ENCODE results near the gene SKOR2.
"Not testable (repeated sequence)": the region's sequence is repeated elsewhere in the genome, so short reads cannot be mapped to it uniquely, and the experiment has no call there.

The SKOR2 gene

DNA sequence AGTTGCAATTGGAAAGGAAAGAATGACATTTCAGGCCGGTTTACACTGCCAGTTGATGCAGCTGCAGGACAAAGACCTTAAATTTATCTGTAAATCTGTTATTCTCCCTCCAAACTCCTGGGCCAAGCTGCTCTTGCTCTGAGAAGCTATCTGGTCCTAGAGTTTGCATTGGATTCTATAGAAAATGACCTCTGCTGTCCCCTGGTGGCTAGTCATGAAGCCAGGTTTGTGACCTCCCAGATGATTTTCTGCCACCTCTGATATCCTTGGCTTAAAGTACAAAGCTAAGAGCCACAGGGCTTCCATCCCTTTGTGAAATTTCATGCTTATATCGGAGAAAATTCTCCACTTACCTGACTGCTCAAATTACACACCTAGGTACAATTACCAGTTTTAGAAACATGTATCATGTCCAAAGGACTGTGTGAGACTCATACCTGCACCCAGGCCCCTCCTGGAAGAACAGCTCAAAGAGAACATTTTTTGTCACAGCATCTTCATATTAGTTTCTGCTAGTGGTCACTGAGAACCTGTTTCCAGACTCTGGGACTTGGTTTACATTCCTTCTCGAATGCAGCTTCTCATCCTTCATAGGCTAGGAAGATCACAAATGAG, 46.4 kb downstream of the SKOR2 start:
- FAIRE-seq (no peak), DNase-seq (ENCODE audit: low spot score) (peak; percentile 20)

DNA sequence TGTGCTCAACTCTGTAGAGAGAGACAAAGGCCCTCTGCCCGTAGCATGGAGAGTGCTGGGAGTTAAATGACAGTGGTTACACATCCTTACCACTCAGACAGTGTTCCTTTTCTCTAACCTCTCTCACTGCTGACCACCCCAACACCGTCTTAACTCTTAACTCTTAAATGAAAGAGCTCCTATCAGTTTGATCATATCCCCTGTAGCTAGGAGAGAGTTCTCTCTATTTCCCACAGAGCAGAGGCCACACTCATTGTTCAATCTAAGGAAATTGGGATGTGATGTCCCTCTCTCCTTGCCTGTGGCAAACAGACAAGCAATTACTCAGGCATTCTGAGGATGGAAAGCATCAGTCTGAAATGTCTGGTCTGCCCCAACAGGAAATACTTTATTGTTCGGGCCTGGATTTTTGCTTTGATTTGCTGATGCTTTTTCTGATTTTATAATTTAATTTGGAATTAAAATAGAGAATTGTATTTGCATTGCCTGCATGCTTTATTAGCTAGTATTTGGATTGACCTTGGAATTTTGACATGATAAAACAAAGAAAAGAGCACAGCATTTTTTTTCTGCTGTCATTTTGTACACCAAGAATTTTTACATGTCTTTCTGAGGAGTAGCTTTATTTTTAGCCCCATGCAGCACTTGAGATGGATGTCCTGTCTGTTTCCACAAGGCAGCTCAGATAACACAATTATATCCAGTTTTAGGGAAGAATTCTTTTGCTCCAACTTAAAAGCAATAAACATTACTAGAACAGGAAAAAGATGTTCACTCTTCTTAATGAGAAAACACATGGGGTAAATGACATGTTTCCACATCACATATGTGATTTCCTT, 47.6 kb downstream of the SKOR2 start:
- FAIRE-seq: no peak
- DNase-seq (ENCODE audit: low spot score): no peak

DNA sequence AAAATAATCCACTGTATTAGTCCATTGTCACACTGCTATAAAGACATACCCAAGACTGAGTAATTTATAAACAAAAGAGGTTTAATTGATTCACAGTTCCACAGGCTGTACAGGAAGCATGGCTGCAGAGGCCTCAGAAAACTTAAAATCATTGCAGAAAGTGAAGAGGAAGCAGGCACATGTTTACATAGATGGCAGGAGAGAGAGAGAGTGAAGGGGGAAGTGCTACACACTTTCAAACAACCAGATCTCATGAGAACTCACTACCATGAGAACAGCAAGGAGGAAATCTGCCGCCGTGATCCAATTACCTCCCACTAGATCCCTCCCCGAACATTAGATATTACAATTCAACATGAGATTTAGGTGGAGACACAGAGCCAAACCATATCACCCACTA, 55.5 kb downstream of the SKOR2 start:
- not testable (repeated sequence) for FAIRE-seq; DNase-seq (ENCODE audit: low spot score)

DNA sequence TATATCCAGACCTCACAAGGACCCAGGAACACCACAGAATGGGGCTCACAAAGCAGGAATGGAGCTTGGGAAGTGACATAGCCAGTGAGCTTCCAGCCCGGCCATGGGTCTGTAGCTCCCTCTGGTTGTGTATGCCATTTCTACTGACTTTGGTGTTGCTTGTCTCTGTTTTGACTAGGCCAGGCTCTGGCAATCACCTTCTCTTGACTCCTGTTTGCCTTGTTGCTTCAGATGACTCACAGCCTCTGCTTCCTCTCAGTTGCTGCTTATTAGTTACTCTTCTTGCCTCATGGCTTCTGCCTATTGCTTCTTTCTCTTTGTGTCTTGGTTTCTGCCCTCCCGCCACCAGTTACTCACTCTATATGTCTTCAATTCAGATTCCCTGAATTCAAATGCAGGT, 59.5 kb downstream of the SKOR2 start:
- FAIRE-seq (no peak), DNase-seq (ENCODE audit: low spot score) (no peak)

DNA sequence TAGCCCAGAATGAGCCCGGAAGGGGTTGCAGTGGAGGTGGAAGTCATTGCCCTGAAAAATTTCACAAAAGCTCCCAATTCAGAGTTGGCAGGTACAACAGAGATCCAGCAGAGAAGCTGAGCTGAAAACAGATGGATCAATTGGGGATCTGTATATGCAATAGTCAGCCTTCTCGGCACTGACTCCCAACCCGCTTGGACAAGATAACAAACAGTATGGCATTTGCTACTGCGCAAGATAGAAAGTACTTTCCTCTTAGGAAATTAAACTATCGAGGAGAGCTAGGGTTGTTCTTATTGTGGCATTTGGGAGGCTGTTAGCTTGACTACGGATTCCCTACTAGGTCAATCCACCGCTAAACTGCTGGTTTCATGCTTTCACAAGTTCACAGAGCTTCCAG, 63.7 kb downstream of the SKOR2 start:
- DNase-seq (ENCODE audit: low spot score): no peak
- FAIRE-seq: no peak

DNA sequence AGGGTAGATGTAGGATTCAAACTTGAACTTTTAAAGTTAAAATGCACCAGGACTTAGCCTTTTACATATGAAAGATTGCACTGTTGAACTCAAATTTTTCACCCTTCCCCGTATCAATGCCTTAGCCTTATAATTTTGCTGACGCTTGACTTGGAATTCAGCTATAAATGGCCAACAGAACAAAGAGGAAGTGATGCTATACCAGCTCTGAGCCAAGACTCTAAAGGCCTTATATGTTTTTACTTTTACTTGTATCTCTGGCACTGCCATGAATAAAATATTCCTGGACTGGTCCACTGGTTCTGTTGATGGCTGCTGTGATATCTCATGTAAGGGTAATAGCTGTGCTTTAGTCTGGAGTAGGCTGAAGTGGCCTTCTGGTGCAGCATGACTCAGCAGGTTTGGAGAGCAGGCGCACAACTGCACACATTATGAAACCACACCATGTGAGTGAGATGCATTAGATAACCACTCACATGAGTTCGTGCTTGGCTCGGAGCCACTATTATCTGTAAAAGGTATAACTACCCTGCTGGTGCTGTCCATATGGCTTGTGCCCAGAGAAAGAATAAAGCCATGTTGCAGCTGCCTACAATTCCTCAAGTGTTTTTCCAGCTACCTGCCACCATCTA, 66.9 kb downstream of the SKOR2 start:
- no peak for FAIRE-seq
- peak; percentile 13 for DNase-seq (ENCODE audit: low spot score)

DNA sequence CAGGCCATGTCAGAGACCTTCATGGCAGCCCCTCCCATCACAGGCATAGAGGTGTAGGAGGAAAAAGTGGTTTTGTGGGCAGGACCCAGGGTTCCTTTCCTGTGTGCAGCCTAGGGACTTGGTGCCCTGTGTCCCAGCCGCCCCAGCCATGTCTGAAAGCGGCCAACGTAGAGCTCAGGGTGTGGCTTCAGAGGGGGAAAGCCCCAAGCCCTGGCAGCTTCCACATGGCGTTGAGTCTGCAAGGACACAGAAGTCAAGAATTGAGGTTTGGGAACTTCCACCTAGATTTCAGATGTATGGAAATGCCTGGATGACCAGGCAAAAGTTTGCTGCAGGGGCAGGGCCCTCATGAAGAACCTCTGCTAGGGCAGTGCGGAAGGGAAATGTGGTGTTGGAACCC, 69.3 kb downstream of the SKOR2 start:
- not testable (repeated sequence) for FAIRE-seq; DNase-seq (ENCODE audit: low spot score)

DNA sequence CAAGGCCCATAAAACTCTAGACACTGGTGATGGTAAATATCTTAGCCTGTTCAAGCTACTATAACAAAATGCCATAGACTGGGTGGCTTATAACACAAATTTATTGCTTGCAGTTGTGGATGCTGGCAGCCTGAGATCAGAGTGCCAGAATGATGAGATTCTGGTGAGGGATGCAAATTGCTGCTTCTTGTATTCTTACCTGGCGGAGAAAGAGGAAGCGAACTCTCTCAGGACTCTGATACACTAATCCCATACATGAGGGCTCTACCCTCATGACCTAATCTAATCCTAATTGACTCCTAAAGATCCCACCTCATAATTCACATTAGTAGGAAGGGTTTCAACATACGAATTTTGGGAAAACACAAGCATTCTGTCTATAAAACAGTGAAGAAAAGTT, 70.7 kb downstream of the SKOR2 start:
- DNase-seq (ENCODE audit: low spot score) (no peak), FAIRE-seq (no peak)

DNA sequence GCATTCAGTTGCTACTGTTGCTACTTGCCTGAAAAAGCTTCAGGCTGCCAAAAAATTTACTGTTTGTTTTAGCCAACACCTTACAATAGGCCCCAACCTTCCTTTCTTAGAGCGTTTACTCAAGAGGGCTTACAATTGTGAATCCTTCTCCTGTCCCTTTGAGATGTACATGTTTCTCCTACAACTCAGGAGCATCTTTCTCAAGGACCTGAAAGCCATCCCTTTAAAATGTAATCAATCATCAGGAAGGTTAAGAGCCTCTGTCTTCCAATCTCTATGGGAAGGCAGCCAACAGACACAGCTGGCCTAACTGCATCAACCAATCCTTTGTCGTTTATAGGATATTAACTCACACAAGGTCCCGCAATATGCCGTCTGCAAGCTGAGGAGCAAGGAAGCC, 71.9 kb downstream of the SKOR2 start:
- FAIRE-seq (no peak), DNase-seq (ENCODE audit: low spot score) (no peak)

DNA sequence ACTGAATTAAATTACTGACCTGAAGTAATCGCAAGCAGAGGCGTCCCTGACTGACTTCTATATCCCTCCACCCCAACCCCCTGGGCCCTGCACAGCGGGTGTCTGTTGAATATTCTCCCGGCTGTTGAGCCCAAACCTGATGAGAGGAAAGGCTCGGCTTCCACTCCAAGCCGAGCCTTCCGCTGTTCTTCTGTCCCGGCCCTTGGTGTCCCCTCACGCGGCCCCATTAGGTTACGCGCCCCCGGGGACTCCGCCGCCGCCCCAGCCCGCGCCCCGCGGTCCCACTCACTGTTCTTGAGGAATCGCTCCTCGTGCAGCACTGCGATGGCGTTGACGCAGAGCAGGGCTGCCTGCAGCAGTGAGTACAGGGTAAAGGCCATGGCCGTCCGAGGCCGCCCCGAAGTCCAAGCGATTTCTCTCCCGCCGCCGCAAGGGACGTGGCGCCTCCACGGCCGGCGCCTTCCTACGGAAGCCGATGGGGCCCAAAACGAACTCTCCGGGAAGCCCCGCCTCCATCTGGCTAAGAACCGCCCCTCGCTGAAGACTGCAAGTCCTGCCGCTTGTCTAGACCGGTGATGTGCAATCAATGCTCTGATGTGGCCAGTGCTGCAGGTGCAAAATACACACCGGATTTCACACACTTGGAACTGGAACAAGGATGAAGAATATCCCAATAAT, 75.4 kb downstream of the SKOR2 start, which contains the start of gene IER3IP1:
Gene IER3IP1, minus strand, starts transcription at position 467 of the 678 bp plus-strand sequence. Its CDS starts 87 bp downstream, at position 380.
- FAIRE-seq: peak; percentile 59
- peak; percentile 75 for DNase-seq (ENCODE audit: low spot score)

DNA sequence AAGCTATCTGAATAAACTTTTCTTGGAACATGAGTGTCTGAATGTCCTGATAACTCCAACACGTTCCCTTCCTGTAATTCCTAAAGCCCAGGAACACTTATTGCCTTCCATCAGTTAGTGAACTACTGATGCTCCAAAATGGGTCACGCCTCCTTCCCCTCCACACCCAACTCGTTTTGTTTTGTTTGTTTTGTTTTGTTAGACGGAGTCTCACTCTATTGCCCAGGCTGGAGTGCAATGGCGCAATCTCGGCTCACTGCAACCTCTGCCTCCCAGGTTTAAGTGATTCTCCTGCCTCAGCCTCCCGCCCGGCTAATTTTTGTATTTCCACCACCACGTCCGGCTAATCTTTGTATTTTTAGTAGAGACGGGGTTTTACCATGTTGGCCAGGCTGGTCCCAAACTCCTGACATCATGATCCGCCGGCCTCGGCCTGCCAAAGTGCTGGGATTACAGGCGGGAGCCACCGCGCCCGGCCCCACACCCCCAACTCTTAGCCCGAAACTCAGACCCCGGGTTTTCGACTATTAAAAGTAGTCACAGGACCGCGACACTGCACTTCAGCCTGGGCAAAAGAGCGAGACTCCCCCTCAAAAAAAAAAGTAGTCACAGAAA, 76.1 kb downstream of the SKOR2 start:
- FAIRE-seq: no peak
- no peak for DNase-seq (ENCODE audit: low spot score)

DNA sequence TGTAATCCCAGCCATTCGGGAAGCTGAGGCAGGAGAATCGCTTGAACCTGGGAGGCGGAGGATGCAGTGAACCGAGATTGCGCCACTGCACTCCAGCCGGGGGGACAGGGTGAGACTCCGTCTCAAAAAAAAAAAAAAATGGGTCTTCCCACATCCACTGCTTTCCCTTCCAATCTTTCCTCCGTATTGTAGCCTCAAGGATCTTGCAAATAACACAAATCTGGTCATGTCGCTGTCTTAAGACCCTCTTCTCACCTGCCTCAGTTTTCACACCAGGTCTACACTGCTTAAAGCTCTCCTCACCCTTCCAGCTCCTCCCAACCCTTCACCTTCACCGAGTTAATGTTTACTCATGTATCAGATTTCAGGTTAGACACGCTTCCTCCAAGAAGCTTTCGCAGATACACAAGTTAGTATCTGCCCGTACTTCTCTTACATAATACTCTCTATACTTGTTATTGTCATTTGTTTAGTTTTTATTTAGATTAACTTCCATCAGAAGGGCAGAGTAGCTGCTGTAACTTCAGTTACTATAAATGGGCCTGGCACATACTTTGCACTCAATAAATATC, 76.8 kb downstream of the SKOR2 start:
- FAIRE-seq (no peak), DNase-seq (ENCODE audit: low spot score) (no peak)

DNA sequence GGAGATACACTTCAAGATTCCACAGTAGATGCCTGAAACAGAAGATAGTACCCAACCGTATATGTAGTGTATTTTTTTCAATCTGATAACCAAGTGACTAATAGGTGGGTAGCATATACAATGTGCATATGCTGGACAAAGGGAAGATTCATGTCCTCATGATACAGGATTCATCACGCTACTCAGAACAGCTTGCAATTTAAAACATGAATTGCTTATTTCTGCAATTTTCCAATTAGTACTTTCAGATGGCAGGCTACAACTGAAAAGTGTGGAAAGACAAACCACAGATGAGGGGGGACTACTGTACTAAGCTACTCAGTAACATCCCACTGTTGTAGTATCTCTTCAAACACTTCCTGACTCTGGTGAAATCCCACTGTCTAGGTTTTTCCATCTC, 79.0 kb downstream of the SKOR2 start:
- FAIRE-seq: no peak
- no peak for DNase-seq (ENCODE audit: low spot score)

DNA sequence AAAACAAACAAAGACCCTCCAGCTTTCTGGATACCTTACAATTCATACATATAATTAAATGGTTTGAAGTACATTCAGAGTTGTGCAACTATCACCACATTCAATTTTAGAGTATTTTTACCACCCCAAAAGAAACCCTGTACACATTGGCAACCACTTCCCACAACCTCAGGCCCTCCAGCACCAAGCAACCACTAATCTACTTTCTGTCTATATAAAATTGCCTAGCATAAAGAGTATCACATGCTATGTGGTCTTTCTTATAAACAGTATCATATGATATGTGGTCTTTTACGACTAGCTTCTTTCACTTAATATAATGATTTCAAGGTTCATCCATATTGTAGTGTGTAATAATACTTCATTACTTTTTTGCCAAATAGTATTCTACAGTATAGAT, 82.5 kb downstream of the SKOR2 start:
- no peak for FAIRE-seq
- no peak for DNase-seq (ENCODE audit: low spot score)

DNA sequence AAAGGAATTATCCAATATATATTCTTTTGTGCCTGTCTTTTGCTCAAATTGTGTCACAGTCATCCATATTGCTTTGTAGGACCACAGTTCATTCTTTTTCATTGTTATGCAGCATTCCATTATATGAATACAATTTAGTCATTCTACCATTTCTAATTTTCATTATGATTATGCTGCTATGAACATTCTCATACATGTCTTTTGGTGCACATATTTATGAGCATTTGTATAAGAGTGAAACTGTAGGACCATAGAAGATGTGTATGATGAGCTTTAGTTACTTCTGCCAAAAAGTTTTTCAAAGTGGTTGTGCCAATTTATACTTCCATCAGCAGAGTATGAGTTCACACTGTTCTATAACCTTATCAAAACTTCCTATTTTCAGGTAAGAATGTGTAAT, 83.0 kb downstream of the SKOR2 start:
- DNase-seq (ENCODE audit: low spot score) (no peak), FAIRE-seq (no peak)

DNA sequence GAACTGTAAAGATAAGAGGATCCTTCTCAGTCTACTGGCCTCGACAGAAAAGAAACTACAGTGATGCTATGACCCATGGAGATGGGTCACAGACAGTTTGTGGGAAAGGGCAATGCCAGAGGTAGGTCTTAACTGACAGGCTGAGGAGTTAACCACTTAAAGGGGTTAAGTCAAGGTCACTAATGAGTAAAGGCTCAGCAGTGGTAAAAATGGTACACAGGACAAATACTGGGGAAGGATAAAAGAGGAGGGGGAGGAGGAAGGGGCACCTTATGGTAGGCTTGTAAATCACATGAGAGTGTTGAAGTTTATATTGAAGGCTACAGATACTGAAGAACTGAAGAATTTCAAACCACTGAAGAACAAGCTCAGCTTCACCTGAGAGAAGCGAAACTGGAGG, 85.2 kb downstream of the SKOR2 start:
- DNase-seq (ENCODE audit: low spot score) (peak; percentile 76), FAIRE-seq (peak; percentile 96)

DNA sequence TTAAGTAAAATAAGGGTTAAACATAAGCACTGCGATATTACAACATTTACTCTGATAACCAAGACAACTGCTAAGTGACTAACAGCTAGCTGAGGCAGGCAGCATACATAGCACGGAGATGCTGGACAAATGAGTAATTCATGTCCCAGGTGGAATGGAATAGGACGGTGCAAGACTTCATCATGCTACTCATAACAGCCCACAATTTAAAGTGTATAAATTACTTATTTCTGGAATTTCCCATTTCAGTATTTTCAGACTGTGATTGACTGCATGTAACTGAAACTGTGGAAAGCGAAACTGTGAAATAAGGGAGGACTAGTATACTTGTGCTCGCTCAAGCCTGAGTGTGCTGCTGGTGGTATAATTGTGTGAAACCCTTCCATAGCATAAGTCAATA, 88.2 kb downstream of the SKOR2 start:
- FAIRE-seq: peak; percentile 94

DNA sequence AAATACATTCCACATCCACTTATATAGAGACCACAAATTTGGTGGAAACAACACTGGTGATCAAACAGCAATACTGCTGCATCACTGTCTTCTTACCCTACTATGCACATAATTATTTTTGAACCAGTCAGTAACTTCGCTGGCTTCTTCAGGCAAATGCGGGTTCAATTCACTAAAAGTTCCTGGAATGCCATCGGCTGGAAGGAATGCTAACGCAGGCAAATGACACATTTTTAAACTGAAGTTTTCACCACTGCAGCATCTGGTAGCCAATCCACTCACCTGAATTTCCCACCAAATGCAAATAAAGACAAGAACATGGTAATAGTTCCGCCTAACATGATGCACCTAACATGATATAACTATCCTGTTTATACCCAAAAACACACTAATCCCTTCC, 91.2 kb downstream of the SKOR2 start:
- FAIRE-seq (no peak), DNase-seq (ENCODE audit: low spot score) (no peak)

More for the DNA sequence above, 88.2 kb downstream of the SKOR2 start:
- DNase-seq (ENCODE audit: low spot score): peak; percentile 94

DNA sequence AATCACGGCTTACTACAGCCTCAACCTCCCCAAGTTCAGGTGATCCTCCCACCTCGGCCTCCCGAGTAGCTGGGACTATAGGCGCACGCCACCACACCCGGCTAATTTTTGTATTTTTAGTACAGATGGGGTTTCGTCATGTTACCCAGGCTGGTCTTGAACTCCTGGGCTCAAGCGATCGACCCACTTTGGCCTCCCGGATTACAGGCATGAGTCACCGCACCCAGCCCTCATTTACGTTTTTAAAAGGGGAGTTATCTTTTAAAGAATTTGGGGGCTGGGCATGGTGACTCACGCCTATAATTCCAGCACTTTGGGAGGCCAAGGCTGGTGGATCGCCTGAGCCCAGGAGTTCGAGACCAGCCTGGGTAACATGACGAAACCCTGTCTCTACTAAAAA, 93.1 kb downstream of the SKOR2 start:
- not testable (repeated sequence) for DNase-seq (ENCODE audit: low spot score); FAIRE-seq

Measured in RCC 7860 (cell line).